ENCODE measurements around the gene DLGAP1. TPM values are rescaled to one million over a fixed set of nuclear protein-coding genes. Genes with fewer than 3 reads are reported as not detected.

The DLGAP1 gene
- total and polyA plus RNA-seq, 2 of the 8 experiments (the other 6 are each of a cell fraction or from before 2014, with no cell fraction given) = 11.8 to 16.9 TPM

DNA sequence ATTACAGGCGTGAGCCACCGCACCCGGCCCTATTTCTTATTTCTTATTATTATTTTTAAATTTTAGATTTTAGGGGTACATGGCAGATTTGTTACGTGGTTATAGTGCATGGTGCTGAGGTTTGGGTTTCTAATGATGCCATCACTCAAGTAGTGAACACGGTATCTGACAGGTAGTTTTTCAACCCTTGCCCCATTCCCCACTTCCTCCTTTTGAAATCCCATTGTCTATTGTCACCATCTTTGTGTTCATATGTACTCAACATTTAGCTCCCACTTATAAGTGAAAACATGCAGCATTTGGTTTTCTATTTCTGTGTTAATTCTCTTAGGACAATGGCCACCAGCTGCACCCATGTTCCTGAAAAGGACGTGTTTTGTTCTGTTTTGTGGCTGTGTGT, 965.6 kb downstream of the DLGAP1 start:
- Histone ChIP-seq H4K20me1 (replicated peaks in 1 of 2; ENCODE audit: control insufficient read depth in 1 of 2, insufficient read depth in 2 of 2, low read length in 2 of 2) (no peaks in the 10 kb centered on the region), H2BK15ac (ENCODE audit: low read length) (no peak overlapping the region), H4K5ac (ENCODE audit: insufficient read length, low read depth, low read length) (no peak overlapping the region), H3K9me3 (ENCODE audit: insufficient read depth in 2 of 2, low read depth in 1 of 2, low read length in 1 of 2) (no peaks in the 10 kb centered on the region), H2AFZ (ENCODE audit: low read length) (no peak overlapping the region), H2BK120ac (replicated peaks; ENCODE audit: low read depth, low read length) (no peak overlapping the region), H3K56ac (replicated peaks; ENCODE audit: insufficient read length, low read depth, low read length) (no peak overlapping the region), H3K4me2 (ENCODE audit: insufficient read depth in 1 of 2, low read depth in 2 of 2, low read length in 2 of 2) (no peak overlapping the region), H3K18ac (ENCODE audit: extremely low read depth, low read length) (no peak overlapping the region), H3K79me2 (ENCODE audit: control insufficient read depth in 1 of 2, insufficient read depth in 2 of 2, low read length in 2 of 2) (no peaks in the 10 kb centered on the region), H3K23ac (ENCODE audit: insufficient read length) (no peak overlapping the region), H3K27ac (ENCODE audit: low read depth, low read length) (no peak overlapping the region), H3K4me1 (replicated peaks in 1 of 4; ENCODE audit: control insufficient read depth in 3 of 4, insufficient read depth in 4 of 4, low read length in 3 of 4) (peaks cover 0 to 6% (median 4%) of the 10 kb centered on the region in 4 experiments; a peak in 4 of 7 replicates), H4K91ac (replicated peaks; ENCODE audit: insufficient read length, low read length) (no peak overlapping the region), H4K8ac (ENCODE audit: extremely low read depth, insufficient read depth, low read length) (no peak overlapping the region), H3K4ac (replicated peaks; ENCODE audit: insufficient read length, low read depth, low read length) (no peak overlapping the region), H3K36me3 (ENCODE audit: control insufficient read depth in 2 of 4, insufficient read depth in 4 of 4, low read length in 3 of 4) (no peaks in the 10 kb centered on the region), H2BK20ac (ENCODE audit: low read length) (no peak overlapping the region), H3K4me3 (ENCODE audit: extremely low read depth in 1 of 4, insufficient read depth in 2 of 4, low read depth in 3 of 4, low read length in 4 of 4) (no peak overlapping the region), H3K79me1 (ENCODE audit: low read depth, low read length) (no peaks in the 10 kb centered on the region), H2BK12ac (ENCODE audit: low read depth, low read length) (no peak overlapping the region), H3K27me3 (replicated peaks in 1 of 4; ENCODE audit: control insufficient read depth in 3 of 4, extremely low read depth in 1 of 4, insufficient read depth in 3 of 4, low read length in 3 of 4) (no peaks in the 10 kb centered on the region; a peak in 1 of 7 replicates), H2AK5ac (ENCODE audit: low read depth, low read length) (no peak overlapping the region), H3K14ac (ENCODE audit: insufficient read length) (no peak overlapping the region), H3K23me2 (ENCODE audit: low read depth, low read length) (no peaks in the 10 kb centered on the region), H2BK5ac (ENCODE audit: low read depth, low read length) (no peak overlapping the region), H3K9ac (replicated peaks in 1 of 4; ENCODE audit: extremely low read depth in 1 of 4, low read depth in 3 of 4, low read length in 3 of 4) (no peak overlapping the region)
- FAIRE-seq (no peak), DNase-seq (ENCODE audit: low read depth in 1 of 2, low spot score in 2 of 2) (no peak)
- CTCF ChIA-PET (ENCODE audit: partially characterized antibody) = no interaction called here
- WGBS, 2 experiments (ENCODE audit: extremely low coverage in 1 of 2, insufficient coverage in 1 of 2, insufficient read length in 1 of 2, insufficient replicate concordance in 2 of 2, low coverage in 1 of 2, low lambda C conversion rate in 2 of 2, missing lambda C conversion rate in 1 of 2) = 94% methylated on average over 6 of the region's 6 CpGs; no CpG with 5 or more reads in 1 of the 2 experiments
- TF ChIP-seq NRF1 (IDR thresholded peaks at IDR 0.05; ENCODE audit: low read depth, low read length) (no peak), HDAC2 (IDR thresholded peaks at IDR 0.05; ENCODE audit: borderline replicate concordance in 1 of 2, low read depth in 2 of 2, low read length in 2 of 2) (no peak), MAFK (IDR thresholded peaks at IDR 0.05; ENCODE audit: low read depth, low read length) (no peak)
- POLR2A ChIA-PET (ENCODE audit: partially characterized antibody) = no interaction called here
